Hepatocyte (in vitro differentiated cells): ENCODE data around the gene DMBT1.

Source experiments
- CTCF ChIP-seq: fragments of 200-600 bp; sonication (generic); IDR thresholded peaks from 2 replicates; pipeline ENCODE4 v1.5.1; 2016; ENCODE audit warnings: antibody characterized with exemption, mild to moderate bottlenecking; ENCODE audit not compliant: poor library complexity
- EZH2 ChIP-seq: fragments of 200-600 bp; sonication (generic); IDR thresholded peaks from 2 replicates; pipeline ENCODE4 v1.6.1; 2016; ENCODE audit warnings: antibody characterized with exemption, mild to moderate bottlenecking, borderline replicate concordance
- EZH2phosphoT487 ChIP-seq: fragments of 200-600 bp; sonication (generic); IDR thresholded peaks from one replicate; pipeline ENCODE4 v1.6.1; 2018; ENCODE audit warnings: antibody characterized with exemption, mild to moderate bottlenecking, low read depth, moderate library complexity; ENCODE audit not compliant: unreplicated experiment, severe bottlenecking

- TF ChIP-seq CTCF (no peak), EZH2 (no peak), EZH2phosphoT487 (no peak)
Observed at GRCh38 chr10:122636953-122637352, 76.4 kb downstream of the DMBT1 start.
